Breast epithelium (tissue), 4 donors: ENCODE measurements around the gene CFAP57. TPM values are rescaled to one million over a fixed set of nuclear protein-coding genes. Genes with fewer than 3 reads are reported as not detected.
A peak's percentile ranks its signal among the peaks of the same experiment; 100 is the strongest.

Source experiments
- DNase-seq, 2 donors: peaks; one replicate each; pipeline ENCODE4 v3.0.0-alpha.2; 2019; ENCODE audit warnings: low spot score in 2 of 2
- H3K27ac ChIP-seq, 2 donors: fragments of 200-600 bp; sonication (generic) in 1 of 2; one replicate each; pipeline ENCODE4 v1.5.1; 2016 to 2019; ENCODE audit warnings: mild to moderate bottlenecking in 1 of 2
- H3K27me3 ChIP-seq, 2 donors: fragments of 200-600 bp; sonication (generic) in 1 of 2; one replicate each; pipeline versions ENCODE4 v1.5.1 to v1.6.0; 2017 to 2019; ENCODE audit warnings: control low read depth in 1 of 2, mild to moderate bottlenecking in 1 of 2
- H3K36me3 ChIP-seq: fragments of 200-600 bp; one replicate; pipeline ENCODE4 v1.5.1; 2019
- H3K4me1 ChIP-seq, 2 donors: fragments of 200-600 bp; sonication (generic); one replicate each; pipeline ENCODE4 v1.5.1; 2016 to 2019; ENCODE audit warnings: control low read depth in 1 of 2
- H3K4me3 ChIP-seq, 3 donors: fragments of 200-600 bp; sonication (generic); 1 replicate in 2 of 3; 2 replicates in 1 of 3; pipeline ENCODE4 v1.5.1; 2016 to 2019; ENCODE audit warnings: mild to moderate bottlenecking in 3 of 3, moderate library complexity in 2 of 3
- H3K9me3 ChIP-seq, 2 donors: fragments of 200-600 bp; sonication (generic) in 1 of 2; one replicate each; pipeline ENCODE4 v1.5.1; 2016 to 2019; ENCODE audit warnings: control low read depth in 1 of 2
- POLR2A ChIP-seq: fragments of 450-650 bp; IDR thresholded peaks from one replicate; pipeline ENCODE4 v1.6.1; 2016; ENCODE audit warnings: antibody characterized with exemption, mild to moderate bottlenecking, moderate library complexity
- POLR2AphosphoS5 ChIP-seq, 3 donors: sonication (generic); formaldehyde crosslinking; IDR thresholded peaks; one replicate each; pipeline ENCODE4 v1.6.1; 2017; ENCODE audit warnings: antibody characterized with exemption in 3 of 3
- intact Hi-C: fragments of 100-400 bp; cut with DNase I; formaldehyde crosslinking; loops from one replicate; pipeline ENCODE4 v1.15.1; 2023; ENCODE audit warnings: low total_unique reads
- total RNA-seq, 3 donors: library from RNA; depleted of rRNA; stranded (reverse); fragments of >200 nt; gene quantifications; one replicate each; pipeline ENCODE4 v1.1.0, GENCODE V29; 2016
- TF ChIP-seq, protein P1 (sequence below), 3 donors: fragments of 450-650 bp; IDR thresholded peaks; one replicate each; pipeline ENCODE4 v1.5.1; 2016 to 2017; ENCODE audit warnings: antibody characterized with exemption in 3 of 3, mild to moderate bottlenecking in 3 of 3, moderate library complexity in 3 of 3

CFAP57 gene
- total RNA-seq, 3 donors from 2014 or later: 0.16 to 0.88 (median 0.66) TPM

DNA sequence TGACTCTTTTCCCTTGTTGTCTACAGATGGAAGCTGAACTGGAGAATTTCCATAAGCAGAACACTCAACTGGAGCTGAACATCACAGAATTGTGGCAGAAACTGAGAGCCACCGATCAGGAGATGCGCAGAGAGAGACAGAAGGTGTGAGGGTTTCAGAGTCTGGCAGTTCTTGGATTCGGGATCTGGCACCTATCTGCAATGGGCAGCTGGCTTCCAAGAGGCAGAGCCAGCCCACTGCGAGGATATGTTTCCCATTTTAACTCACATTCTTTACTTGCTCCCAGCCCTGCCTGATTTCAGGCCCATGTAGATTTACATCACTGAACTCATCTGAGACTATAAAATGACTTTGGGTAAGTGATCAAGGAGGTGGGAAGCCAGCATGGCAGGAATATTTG lies 60.4 kb downstream of the CFAP57 start:
- peak in 1 of 2 donors; percentile 13 for DNase-seq
- H3K4me3 ChIP-seq: no peak overlapping the region
- intact Hi-C loops: no loop called here
- H3K36me3 ChIP-seq: no peaks in the 10 kb centered on the region
- no peaks in the 10 kb centered on the region for H3K9me3 ChIP-seq
- no peaks in the 10 kb centered on the region for H3K27me3 ChIP-seq
- TF ChIP-seq, protein P1, sequence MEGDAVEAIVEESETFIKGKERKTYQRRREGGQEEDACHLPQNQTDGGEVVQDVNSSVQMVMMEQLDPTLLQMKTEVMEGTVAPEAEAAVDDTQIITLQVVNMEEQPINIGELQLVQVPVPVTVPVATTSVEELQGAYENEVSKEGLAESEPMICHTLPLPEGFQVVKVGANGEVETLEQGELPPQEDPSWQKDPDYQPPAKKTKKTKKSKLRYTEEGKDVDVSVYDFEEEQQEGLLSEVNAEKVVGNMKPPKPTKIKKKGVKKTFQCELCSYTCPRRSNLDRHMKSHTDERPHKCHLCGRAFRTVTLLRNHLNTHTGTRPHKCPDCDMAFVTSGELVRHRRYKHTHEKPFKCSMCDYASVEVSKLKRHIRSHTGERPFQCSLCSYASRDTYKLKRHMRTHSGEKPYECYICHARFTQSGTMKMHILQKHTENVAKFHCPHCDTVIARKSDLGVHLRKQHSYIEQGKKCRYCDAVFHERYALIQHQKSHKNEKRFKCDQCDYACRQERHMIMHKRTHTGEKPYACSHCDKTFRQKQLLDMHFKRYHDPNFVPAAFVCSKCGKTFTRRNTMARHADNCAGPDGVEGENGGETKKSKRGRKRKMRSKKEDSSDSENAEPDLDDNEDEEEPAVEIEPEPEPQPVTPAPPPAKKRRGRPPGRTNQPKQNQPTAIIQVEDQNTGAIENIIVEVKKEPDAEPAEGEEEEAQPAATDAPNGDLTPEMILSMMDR (IDR thresholded peaks at IDR 0.05): no peak
- no peak for TF ChIP-seq POLR2AphosphoS5 (IDR thresholded peaks at IDR 0.05)
- no peak for TF ChIP-seq POLR2A
- peak overlapping the region in 1 of 2 donors; percentile 44 for H3K27ac ChIP-seq
- no peaks in the 10 kb centered on the region for H3K4me1 ChIP-seq

DNA sequence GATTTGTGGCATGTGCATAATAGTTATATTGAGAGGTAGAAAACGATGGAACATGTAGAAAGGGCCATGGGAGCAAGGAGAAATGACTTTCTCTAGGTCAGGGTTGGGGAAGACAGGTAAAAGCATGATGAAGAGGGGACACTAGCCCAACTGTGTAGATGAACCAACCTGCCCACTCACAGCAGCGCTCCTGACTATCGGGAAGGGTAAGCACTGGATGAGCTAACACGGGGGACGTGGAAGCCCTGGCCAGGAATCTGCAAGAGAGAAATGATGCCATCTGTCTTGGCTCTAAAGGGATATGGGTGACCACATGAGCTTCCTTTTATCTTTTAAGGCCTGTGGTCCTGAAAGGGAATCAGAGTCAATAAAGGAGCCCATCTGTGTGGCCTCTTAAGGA lies 61.5 kb downstream of the CFAP57 start:
- H3K4me1 ChIP-seq: no peaks in the 10 kb centered on the region
- DNase-seq: no peak
- TF ChIP-seq POLR2A: no peak
- no peaks in the 10 kb centered on the region for H3K36me3 ChIP-seq
- no peak overlapping the region for H3K4me3 ChIP-seq
- intact Hi-C loops: no loop called here
- H3K27ac ChIP-seq: no peak overlapping the region
- H3K9me3 ChIP-seq: no peaks in the 10 kb centered on the region
- H3K27me3 ChIP-seq: no peaks in the 10 kb centered on the region

DNA sequence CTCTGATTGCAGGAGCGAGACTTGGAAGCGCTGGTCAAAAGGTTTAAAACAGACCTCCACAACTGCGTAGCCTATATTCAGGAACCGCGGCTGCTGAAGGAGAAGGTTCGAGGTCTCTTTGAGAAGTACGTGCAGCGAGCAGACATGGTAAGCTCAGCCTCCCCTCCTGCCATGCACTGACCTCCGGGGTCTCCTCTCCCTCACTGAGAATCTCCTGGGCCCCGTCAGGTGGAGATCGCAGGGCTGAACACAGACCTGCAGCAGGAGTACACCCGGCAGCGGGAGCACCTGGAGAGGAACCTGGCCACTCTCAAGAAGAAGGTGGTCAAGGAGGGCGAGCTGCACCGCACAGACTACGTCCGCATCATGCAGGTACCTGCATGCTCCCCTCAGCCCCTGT lies 62.1 kb downstream of the CFAP57 start:
- H3K27ac ChIP-seq: no peak overlapping the region
- DNase-seq: peak in 1 of 2 donors; percentile 35
- no peaks in the 10 kb centered on the region for H3K36me3 ChIP-seq
- H3K4me1 ChIP-seq: no peaks in the 10 kb centered on the region
- intact Hi-C loops: no loop called here
- no peaks in the 10 kb centered on the region for H3K9me3 ChIP-seq
- no peak overlapping the region for H3K4me3 ChIP-seq
- TF ChIP-seq POLR2A: no peak
- no peak for TF ChIP-seq POLR2AphosphoS5 (IDR thresholded peaks at IDR 0.05)
- no peaks in the 10 kb centered on the region for H3K27me3 ChIP-seq

DNA sequence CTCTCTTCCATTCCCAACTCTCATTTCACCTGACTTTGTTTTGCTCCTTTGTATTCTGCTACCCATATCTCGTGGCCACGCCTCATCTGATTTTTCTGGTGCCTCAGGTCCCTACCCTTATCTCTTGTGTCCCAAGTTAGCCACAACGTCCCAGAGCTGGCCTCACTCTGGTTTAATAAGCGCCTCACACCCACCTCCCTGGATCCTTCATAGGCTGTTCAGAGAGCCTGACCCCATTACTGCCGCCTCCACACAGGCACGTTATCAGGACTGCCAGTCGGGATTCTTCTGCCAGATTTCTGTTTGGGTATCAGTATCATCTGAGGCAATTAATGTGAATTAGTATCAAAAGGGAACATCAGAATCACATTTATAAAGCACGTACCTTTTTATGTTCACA lies 62.9 kb downstream of the CFAP57 start:
- intact Hi-C loops: no loop called here
- DNase-seq: peak in 1 of 2 donors; percentile 20

DNA sequence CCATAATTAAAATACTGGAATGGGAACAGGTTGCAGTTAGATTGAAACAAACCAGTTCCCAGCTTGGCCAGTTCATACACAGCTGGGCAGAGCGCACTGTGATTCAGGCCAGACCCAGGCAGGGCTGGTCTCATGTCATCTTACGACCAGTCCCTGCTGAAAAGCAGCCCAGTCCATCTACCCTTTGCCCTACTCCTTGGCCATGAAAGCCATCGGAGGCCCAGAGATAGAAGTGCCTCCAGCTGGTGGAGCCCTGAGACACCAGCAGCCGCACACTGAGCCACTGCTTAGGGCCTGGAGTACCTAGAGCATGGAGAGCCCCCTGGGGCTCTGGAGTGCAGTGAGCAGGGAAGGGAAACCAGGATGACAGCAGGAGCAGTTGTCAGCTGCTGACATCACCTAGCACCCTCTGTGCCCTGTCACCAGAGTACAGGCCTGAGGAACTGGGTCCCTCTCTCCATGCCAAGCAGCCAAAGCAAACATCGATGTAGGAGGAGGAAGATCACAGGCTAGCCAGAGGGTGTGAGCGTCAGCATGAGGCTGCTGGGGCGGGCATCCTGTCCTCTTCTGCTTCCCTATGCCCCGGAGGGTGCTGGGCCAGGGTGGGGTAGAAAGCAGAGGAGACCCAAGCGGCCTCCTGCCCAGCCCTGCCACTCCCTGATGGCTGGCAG lies 63.5 kb downstream of the CFAP57 start:
- H3K9me3 ChIP-seq: no peaks in the 10 kb centered on the region
- H3K27me3 ChIP-seq: no peaks in the 10 kb centered on the region
- DNase-seq: peak; percentile 56 to 80
- intact Hi-C loops: no loop called here
- H3K36me3 ChIP-seq: no peaks in the 10 kb centered on the region
- no peak for TF ChIP-seq POLR2A
- no peak for TF ChIP-seq POLR2AphosphoS5 (IDR thresholded peaks at IDR 0.05)
- TF ChIP-seq, protein P1 (IDR thresholded peaks at IDR 0.05): no peak
- H3K4me1 ChIP-seq: no peaks in the 10 kb centered on the region
- H3K4me3 ChIP-seq: no peak overlapping the region
- peak overlapping the region; percentile 49 to 62 for H3K27ac ChIP-seq

More for the DNA sequence above, 62.9 kb downstream of the CFAP57 start:
- Histone ChIP-seq H3K36me3 (no peaks in the 10 kb centered on the region), H3K27me3 (no peaks in the 10 kb centered on the region), H3K27ac (peak overlapping the region; percentile 49 to 62), H3K4me3 (no peak overlapping the region), H3K4me1 (no peaks in the 10 kb centered on the region), H3K9me3 (no peaks in the 10 kb centered on the region)
- TF ChIP-seq POLR2AphosphoS5 (IDR thresholded peaks at IDR 0.05) (no peak), POLR2A (no peak)
- TF ChIP-seq, protein P1 (IDR thresholded peaks at IDR 0.05): no peak

DNA sequence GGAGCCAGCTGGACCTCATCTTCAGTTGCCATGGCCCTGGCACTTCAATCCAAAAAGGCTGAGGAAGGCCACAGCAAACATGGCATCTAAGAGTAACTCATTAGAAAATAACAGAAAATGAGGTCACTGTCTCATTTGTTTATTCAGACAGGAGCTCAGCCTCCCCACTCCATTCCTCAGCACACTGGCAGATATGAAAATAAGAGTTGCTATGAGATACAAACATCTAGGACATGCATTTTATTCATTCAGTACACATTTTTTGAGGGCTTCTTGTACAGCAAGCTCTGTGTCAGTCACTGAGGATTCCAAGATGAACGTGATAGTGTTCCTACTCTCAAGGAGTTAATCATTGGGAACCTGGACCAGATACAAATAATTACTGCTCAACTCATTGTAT lies 65.0 kb downstream of the CFAP57 start:
- Histone ChIP-seq H3K4me3 (no peak overlapping the region), H3K27me3 (no peaks in the 10 kb centered on the region), H3K36me3 (no peaks in the 10 kb centered on the region), H3K4me1 (no peaks in the 10 kb centered on the region), H3K9me3 (no peaks in the 10 kb centered on the region), H3K27ac (no peak overlapping the region)
- TF ChIP-seq, protein P1 (IDR thresholded peaks at IDR 0.05): no peak
- TF ChIP-seq POLR2A (no peak), POLR2AphosphoS5 (IDR thresholded peaks at IDR 0.05) (no peak)
- no peak for DNase-seq
- intact Hi-C loops: no loop called here
